ENCODE results near the gene C17orf67. TPM values are rescaled to one million over a fixed set of nuclear protein-coding genes. Genes with fewer than 3 reads are reported as not detected.
A peak's percentile ranks its signal among the peaks of the same experiment; 100 is the strongest.

The C17orf67 gene
- total RNA-seq, 2 donors from 2014 or later: 0.92 to 1.4 TPM

DNA sequence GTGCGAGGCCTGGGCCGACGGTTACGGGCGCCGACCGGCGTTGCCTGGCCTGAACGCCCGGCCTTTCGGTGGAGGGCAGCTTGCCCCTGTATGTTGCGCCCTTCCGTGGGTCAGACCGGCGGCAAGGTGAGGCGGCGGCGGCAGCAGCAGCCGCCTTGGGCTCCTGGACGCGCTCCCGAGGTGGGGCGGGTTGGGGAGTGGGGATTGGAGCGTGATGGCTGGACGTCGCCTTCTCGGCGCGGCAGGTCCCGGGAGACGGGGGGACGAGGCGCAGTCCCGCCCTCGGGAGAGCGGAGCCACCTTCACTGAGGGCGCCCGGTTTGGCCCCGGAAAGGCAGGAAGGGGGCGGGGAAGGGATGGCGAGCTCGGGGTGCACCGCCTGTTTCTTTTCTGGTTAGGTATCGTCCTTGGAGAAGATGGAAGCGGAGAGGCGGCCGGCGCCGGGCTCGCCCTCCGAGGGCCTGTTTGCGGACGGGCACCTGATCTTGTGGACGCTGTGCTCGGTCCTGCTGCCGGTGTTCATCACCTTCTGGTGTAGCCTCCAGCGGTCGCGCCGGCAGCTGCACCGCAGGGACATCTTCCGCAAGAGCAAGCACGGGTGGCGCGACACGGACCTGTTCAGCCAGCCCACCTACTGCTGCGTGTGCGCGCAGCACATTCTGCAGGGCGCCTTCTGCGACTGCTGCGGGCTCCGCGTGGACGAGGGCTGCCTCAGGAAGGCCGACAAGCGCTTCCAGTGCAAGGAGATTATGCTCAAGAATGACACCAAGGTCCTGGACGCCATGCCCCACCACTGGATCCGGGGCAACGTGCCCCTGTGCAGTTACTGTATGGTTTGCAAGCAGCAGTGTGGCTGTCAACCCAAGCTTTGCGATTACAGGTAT is 902 bp upstream of the C17orf67 start:
- intact Hi-C loops (cut with DNase I): no loop called here
- ATAC-seq: peak; percentile 21 to 24
- peak; percentile 58 for DNase-seq

DNA sequence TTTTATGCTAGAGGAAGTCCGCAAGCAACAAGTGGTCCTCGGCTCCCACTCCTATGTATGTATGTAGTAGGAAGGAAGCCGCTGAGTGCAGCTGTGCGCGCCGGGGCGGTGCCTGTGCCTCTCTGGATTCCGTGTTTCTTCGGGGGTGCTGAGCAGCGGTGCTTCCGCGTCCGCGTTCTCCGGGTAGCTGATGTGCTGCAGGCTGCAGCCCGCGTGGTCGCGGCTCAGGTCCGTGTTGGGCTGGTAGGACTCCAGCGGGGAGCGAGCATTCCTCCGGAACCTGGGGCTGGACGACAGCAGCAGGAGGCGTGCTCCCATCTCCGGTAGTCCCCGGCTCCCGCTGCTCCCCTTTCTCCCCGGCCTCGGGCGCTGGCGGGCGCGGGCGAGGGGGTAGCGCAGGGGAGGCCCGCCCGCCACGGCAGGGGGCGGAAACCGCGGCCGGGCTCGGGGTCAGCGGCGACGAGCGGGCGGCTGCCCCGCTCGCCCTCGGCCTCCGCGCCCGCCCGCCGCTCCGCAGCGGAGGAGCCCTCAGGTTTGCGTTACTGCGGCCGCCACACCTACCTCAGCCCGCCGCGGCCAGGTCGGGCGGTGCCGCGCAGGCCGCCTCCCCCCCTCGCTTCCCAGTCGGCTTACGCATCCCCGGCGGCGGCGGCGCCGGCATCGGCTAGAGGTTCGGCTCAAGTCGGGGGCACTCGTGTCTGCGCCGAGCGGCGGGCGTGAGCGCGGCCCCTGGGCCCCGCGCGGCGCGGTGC is 487 bp downstream of the C17orf67 start:
- peak; percentile 51 to 67 for ATAC-seq
- intact Hi-C loops (cut with DNase I): no loop called here
- DNase-seq: peak; percentile 67

DNA sequence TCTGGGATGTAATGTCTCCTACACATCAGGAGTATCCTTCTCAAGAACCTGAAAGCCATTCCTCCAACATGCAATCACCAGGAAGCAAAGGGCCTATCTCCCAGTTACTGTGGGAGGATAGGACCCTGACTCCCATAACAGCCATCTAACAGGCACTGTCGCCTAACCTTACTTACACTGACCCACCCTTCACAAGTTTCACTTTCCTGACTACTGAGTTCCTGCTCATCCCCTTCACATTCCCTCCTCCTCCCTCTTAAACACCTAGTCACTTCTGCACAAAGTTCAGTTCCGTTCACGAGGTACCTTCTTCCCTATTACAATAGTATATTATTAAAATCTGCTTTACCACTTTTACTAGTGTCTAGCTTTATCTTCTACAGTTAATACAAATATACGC is 1.3 kb downstream of the C17orf67 start:
- intact Hi-C loops (cut with DNase I): no loop called here

DNA sequence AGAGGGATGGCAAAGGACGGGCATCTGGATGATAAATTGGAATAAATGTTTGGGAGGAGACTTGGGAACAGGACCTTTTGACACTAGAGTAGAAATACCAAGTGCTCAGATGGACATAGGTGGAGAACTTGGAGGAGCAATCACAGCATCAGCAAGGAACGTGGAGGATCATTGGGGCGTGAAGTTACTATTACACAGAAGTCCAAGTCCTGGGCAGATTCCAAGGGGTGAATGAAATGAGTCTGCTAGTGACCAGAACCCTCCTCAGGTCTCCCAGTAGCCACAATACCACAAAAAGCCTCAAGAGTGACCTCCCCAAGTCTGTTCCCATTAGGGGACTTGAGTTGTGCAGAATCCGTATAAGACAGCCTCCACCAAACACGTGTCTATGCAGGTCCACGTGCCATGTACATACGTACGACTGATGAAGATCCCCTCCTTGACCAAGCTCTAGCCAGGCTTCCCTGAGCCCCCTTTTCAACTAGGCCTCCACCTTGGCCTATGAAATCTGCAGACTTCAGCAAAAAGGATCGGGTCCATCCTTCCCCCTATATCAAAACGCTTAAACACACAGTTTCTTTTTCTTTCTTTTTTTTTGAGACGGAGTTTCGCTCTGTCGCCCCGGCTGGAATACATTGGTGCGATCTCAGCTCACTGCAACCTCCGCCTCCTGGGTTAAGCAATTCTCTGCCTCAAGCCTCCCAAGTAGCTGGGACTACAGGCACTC is 2.2 kb downstream of the C17orf67 start:
- ATAC-seq (no peak), DNase-seq (no peak)
- intact Hi-C loops (cut with DNase I): no loop called here

More for the DNA sequence above, 1.3 kb downstream of the C17orf67 start:
- DNase-seq: no peak
- ATAC-seq: no peak

DNA sequence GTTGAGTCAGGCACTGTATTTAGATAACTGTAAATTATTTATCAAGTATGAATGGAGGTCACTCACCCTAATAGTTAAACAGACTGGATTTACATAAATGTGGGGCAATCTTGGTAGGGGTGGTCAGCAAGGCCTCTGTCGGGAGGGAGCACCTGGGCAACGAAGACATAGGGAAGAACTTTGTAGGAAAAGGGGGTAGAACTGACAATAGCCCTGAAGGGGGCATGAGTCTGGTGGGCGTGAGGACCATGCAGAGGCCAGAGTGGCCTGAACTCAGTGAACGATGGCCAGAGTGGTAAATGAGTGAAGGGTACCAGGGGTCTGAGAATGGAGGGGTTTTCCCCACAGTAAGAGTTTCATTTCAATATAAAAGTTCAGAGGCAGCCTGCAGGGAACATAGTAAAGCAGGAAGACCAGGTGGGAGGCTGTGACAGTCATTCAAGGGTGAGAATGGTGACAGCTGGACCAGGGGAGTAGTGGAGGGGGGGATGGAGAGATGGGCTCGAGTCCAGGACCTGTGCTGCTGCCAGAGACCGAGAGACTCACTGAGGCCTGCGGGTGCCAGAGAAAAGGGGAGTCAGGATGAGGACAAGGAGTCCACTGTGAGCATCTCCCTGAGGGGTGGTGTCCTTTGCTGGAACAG is 2.9 kb downstream of the C17orf67 start:
- DNase-seq: no peak
- no peak for ATAC-seq
- intact Hi-C loops (cut with DNase I): no loop called here

DNA sequence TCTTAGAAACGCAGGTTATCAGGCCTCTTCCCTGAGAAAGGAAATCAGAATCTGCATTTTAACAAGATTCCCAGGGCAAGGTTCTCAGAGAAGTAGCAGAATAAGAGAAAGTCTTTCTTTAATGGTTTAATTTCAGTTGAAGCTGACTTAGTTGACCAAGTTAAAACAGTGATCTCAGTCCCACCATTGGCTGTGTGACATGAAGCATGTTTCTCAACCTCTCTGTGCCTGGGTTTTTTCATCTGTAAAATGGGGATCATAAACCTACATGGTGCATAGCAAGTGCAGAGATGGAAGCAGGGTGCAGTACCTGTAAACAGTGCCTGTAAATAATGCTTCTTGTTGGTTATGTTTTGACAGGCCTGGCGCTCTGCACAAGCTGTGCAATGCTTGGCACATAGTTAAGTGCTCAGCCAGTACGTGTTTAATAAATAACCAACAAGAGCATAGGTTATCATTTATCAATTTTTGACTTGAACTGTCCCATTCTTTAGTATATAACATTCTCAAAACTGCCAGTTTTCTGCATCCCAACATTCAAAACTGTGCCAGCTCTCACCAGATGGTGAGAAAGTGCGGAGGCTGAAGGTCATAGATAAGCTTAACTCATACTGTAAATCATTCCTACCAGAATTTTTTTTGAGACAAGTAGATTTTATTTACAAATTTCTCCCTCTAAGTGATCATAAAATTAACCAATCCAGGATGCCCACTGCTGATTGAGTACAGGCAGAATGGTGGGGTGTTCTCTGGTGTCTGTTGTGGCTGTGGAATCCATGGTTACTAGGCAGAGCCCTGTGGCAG is 6.9 kb downstream of the C17orf67 start:
- DNase-seq (no peak), ATAC-seq (no peak)
- intact Hi-C loops (cut with DNase I): no loop called here

DNA sequence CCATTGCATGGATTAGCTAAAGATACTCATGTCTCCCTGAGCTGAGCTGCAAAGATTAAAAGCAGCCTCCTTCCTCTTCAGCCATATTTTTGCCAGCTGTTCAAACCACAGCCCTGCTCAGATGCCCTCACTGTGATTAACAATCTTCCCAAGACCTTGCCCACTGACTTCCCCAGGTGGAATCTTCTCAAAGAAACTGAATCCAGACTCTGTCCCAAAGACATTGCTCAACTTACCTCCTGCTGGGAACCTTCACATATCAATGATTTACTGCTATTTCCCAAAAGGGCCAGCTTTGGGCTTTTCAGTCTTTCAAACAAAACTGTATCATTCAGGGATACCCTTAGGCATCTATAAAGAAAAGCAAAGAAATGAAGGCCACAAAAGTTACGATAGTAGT is 9.2 kb downstream of the C17orf67 start:
- DNase-seq (no peak), ATAC-seq (no peak)
- intact Hi-C loops (cut with DNase I): loop anchor here in 1 of 2 donors (5.0 kb wide), 1 partner anchor 118 kb away; no protein-coding TSS in a partner anchor

DNA sequence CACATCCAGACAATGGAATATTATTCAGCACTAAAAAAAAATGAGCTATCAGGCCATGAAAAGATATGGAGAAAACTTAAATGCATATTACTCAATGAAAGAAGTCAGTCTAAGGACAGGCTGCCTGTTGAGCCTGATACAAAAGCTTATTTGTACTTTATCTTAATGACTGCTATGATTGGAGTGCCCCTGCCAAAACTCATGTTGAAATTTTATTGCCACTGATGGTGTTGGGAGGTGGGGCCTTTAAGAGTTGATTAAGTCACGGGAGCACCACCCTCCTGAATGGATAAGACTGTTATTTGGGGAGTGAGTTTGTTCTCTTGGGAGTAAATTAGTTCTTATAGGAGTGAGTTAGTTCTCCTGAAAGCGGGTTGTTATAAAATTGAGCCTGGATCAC is 9.9 kb downstream of the C17orf67 start:
- intact Hi-C loops (cut with DNase I): loop anchor here in 1 of 2 donors (5.0 kb wide), 1 partner anchor 118 kb away; no protein-coding TSS in a partner anchor
- no peak for ATAC-seq

DNA sequence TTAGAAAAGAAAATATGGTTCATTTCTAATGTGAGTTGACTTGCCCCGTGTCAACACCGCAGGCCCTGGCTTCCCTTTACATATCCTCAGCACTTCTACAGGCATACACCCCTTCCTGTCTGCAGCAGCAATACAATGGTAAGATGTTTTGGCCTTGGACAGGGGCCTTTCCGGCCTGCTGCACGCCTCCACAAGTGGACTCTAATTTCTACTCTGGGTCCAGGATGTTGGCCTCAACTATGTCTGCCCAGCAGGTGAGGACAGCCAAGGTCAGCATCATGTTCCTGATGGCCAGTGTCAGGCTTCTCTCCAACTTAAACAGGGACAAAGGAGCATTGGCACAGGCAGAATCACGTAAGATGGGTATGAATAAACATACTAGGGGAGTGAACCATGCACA is 11.0 kb downstream of the C17orf67 start:
- DNase-seq (peak; percentile 36), ATAC-seq (peak; percentile 38 to 67)
- intact Hi-C loops (cut with DNase I): loop anchor here in 1 of 2 donors (5.0 kb wide), 1 partner anchor 120 kb away; no protein-coding TSS in a partner anchor

More for the DNA sequence above, 9.9 kb downstream of the C17orf67 start:
- no peak for DNase-seq

DNA sequence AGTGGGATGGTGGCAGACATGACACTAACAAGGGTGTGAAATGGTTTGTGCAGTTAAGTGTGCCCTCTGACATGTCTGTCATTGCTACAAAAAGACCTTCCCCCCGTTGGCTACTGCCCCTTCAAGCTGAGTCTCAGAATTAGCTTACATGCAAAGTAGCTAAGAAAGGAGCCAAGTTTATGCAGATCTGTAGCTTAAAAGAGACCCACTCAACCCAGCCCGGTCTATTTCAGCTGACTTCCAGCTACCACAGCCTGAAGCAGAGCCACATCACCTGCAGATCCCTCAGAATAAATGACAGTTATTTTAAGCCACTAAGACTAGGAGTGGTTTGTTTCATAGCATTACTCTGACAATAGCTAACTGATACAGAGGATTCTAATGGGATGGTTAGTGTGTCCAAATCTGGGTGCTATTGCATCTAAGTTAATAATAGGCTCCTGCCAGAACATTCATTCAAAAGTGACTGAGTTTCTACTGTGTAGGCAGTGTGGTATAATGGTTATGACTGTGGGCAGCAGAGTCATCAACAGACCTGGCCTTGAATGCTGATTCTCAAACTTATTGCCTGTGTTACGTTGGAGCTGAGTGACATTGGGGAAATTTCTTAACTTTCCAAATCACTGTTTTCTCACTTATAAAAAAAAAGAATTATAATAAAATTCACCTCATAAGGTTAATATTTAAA is 11.7 kb downstream of the C17orf67 start:
- intact Hi-C loops (cut with DNase I): loop anchor here in 1 of 2 donors (5.0 kb wide), 1 partner anchor 120 kb away; no protein-coding TSS in a partner anchor

DNA sequence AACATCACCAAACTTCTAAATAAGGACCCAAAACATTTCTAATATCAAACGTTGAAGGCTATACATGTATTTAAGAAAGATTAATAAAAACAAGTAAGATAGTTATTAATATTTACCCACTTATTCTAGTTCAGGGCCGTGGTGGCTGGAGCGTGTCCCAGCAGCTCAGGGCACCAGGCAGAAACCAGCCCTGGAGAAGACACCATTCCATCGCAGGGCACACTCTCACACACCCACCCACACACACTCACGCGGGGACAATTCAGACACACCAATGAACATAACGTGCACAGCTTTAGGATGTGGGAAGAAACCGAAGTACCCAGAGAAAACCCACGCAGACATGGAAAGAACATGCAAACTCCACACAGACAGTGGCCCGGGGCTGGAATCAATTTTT is 13.5 kb downstream of the C17orf67 start:
- intact Hi-C loops (cut with DNase I): loop anchor here in 1 of 2 donors (5.0 kb wide), 1 partner anchor 122 kb away; no protein-coding TSS in a partner anchor
- no peak for DNase-seq
- ATAC-seq: no peak

More for the DNA sequence above, 11.7 kb downstream of the C17orf67 start:
- ATAC-seq (no peak), DNase-seq (no peak)

DNA sequence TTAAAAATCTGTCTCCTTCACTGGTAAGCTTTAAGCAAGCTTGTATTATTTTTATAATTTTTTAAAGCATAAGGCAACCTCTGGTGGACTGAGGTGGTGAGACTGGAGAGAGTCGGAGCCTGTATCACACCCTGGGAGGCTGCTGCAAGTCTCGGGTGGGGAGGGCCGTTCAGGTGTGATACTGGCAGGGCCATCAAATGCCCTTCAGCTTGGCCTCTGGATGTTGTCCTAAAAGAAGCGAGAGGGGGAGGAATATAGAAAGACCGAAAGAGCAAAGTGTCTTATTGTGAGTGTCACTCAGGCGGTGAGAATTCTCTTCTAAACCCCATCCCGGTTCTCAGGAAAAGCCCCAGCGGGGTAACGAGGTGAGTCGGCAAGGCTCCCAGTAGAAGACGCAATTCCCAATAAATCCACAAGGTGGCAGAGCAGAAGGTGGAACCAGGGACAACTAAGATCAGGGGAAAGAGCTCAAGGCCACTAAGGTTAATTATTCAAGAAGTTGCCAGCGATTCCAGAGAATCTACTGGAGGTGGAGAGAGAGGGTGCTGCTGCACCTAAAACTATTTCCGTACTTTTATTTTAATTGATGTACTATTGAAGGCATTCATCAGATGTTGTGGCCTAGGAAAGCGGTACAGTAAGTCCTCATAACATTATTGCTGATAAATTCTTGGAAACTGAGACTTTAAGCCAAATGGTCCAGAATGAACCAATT is 14.1 kb downstream of the C17orf67 start:
- intact Hi-C loops (cut with DNase I): loop anchor here (1.0 to 5.0 kb wide), 2 partner anchors 120 to 123 kb away; no protein-coding TSS in a partner anchor
- DNase-seq (peak; percentile 49), ATAC-seq (peak; percentile 81)

DNA sequence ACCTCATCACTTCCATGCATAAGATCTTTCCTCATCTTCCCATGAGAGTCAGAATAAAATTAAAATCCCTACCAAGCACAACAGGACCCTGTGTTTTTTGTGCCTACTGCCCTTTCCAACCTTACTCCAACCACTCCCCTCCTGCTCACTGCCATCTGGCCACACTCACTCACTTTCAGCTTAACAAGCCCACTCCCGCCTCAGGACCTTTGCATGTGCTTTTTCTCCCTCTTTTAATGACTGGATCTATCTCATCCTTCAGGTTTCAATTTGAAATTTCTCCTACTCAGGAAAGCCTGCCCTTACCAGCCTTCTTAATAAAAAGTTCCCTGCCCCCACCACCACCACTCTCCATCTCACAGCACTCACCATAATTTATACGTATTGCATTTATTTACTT is 14.7 kb downstream of the C17orf67 start:
- ATAC-seq: no peak
- no peak for DNase-seq
- intact Hi-C loops (cut with DNase I): loop anchor here in 1 of 2 donors (1.0 kb wide), 1 partner anchor 120 kb away; no protein-coding TSS in a partner anchor

DNA sequence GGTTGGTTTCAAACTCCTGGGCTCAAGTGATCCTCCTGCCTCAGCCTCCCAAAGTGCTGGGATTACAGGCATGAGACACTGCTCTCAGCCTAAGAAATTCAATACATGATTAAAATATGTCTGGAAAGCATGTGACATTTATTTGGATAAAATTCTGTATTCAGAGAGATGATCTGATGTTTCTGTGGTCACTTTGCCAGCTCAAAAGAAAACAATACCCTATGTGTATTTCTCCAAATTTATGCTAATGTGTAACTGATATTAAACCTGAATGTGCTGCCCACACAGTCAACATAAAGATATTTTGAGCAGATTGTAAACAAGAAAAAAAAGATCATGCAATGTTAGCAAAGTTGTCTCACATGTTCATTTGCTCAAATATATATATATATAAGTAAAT is 16.7 kb downstream of the C17orf67 start:
- no peak for ATAC-seq
- DNase-seq: no peak
- intact Hi-C loops (cut with DNase I): no loop called here

DNA sequence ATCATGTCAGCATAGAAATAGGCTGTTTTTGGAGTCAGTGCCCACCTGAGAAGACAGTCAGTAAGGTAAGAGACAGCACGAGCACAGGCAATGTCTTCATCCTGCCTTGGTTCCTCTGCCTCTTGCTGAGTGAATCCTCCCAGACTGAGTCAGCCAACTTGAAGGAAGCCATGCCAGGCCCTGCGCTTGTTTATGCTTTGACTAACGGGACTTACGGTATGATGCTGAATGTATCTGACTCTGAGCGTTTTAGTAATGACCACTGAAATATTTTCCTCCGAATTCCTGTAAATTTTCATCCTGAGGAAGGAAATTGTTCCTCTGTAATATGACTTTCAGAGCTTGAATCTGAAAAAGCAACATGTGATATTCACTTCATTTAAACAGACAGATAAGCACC is 18.0 kb downstream of the C17orf67 start:
- DNase-seq (no peak), ATAC-seq (no peak)
- intact Hi-C loops (cut with DNase I): no loop called here

DNA sequence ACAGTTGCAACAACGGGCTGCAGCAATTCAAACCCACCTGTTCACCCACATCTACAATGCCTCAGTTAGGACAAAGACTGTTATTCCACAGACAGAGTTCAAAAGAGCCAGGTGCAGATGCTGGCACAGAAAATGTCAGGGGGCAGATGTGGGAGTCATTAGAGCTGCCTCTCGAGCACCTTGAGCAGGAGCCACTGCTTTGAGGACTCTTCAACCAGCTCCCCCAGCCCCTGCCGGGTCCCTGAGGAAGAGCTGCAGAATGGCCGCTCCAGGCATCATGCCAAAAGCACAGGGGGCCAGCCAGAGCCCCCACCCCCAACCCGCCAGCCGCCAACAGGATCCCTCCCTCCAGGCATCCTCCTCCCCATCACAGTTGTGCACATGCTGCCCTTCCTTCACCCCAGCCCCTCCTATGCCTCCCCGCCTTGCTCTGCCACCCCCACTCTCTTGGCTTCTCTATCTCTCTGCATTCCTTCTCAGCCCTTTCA is 20.8 kb downstream of the C17orf67 start:
- ATAC-seq: no peak
- intact Hi-C loops (cut with DNase I): no loop called here
- DNase-seq: no peak
